ENCODE data around the gene BNC2.

GRCh38 chr9:16656432-16657169, 213.9 kb downstream of the BNC2 start:
- TF ChIP-seq CTCF (conservative IDR thresholded peaks at IDR 0.05) = no peak
- TF ChIP-seq EZH2 (IDR thresholded peaks at IDR 0.05; ENCODE audit: low read depth) = no peak

Measured in PC-9 (cell line).